Adrenal gland (tissue), 12 donors: ENCODE measurements around the gene PGD. TPM values are rescaled to one million over a fixed set of nuclear protein-coding genes. Genes with fewer than 3 reads are reported as not detected.
"Not testable (repeated sequence)": the region's sequence is repeated elsewhere in the genome, so short reads cannot be mapped to it uniquely, and the experiment has no call there.

ENCODE experiments used
- DNase-seq, 7 donors: peaks; one replicate each; pipeline ENCODE4 v3.0.0-alpha.2; 2019 to 2020
- H3K27ac ChIP-seq, 5 donors: fragments of 200-600 bp; sonication (generic) in 4 of 5; 1 replicate in 3 of 5; 2 replicates in 2 of 5; pipeline versions ENCODE4 v1.5.1 to v1.8.0; 2016 to 2020; ENCODE audit warnings: mild to moderate bottlenecking in 1 of 5
- H3K27me3 ChIP-seq: fragments of 200-600 bp; 2 replicates; pipeline ENCODE4 v1.8.0; 2021
- H3K36me3 ChIP-seq, 2 donors: fragments of 200-600 bp; replicated peaks in 1 of 2; 1 replicate in 1 of 2; 2 replicates in 1 of 2; pipeline versions ENCODE4 v1.5.1 to v1.8.0; 2018 to 2022
- H3K4me1 ChIP-seq, 2 donors: fragments of 200-600 bp; replicated peaks in 1 of 2; 1 replicate in 1 of 2; 2 replicates in 1 of 2; pipeline versions ENCODE4 v1.5.1 to v1.8.0; 2018 to 2021
- H3K4me3 ChIP-seq, 4 donors: fragments of 200-600 bp; sonication (generic) in 3 of 4; one replicate each; pipeline ENCODE4 v1.5.1; 2016 to 2018
- H3K9me3 ChIP-seq, 3 donors: fragments of 200-600 bp; sonication (generic) in 1 of 3; replicated peaks in 1 of 3; 1 replicate in 2 of 3; 2 replicates in 1 of 3; pipeline versions ENCODE4 v1.5.1 to v1.8.0; 2016 to 2021
- CTCF ChIP-seq, 6 experiments: fragments of 450-650 bp in 4 of 6; fragments of 200-600 bp in 2 of 6; sonication (generic) in 1 of 6; IDR thresholded peaks; 1 replicate in 5 of 6; 2 replicates in 1 of 6; pipeline versions ENCODE4 v1.5.1 to v1.8.0; 2016 to 2021; ENCODE audit warnings: antibody characterized with exemption in 6 of 6, mild to moderate bottlenecking in 2 of 6, moderate library complexity in 1 of 6
- POLR2A ChIP-seq, 2 donors: fragments of 450-650 bp; IDR thresholded peaks; one replicate each; pipeline ENCODE4 v1.6.1; 2017; ENCODE audit warnings: antibody characterized with exemption in 2 of 2, mild to moderate bottlenecking in 2 of 2, moderate library complexity in 1 of 2
- WGBS, 4 donors: extraction: QIAGEN DNeasy Blood & Tissue Kit in 2 of 4; methylation state at CpG; one replicate each; pipeline versions ENCODE4 v1.1.5 to v1.1.7; 2013 to 2017; 5-methylcytosine and 5-hydroxymethylcytosine counted together
- intact Hi-C, 2 donors: fragments of 100-400 bp; cut with DNase I; formaldehyde crosslinking; loops; one replicate each; pipeline versions ENCODE4 v1.14.1 to v1.15.0; 2022 to 2023
- polyA plus RNA-seq, 3 donors: library from polyadenylated mRNA; stranded (reverse); fragments of 200-250 nt in 2 of 3; fragments of 350-450 nt in 1 of 3; fragmentation: Illumina TruSeq in 1 of 3; extraction: RNeasy Lipid Tissue Mini Kit (QIAGEN cat#74804) in 1 of 3; gene quantifications; one replicate each; pipeline ENCODE4 v1.2.3, GENCODE V29; 2013 to 2014
- total RNA-seq, 9 donors: library from RNA; depleted of rRNA in 4 of 9; stranded (reverse); fragments of >200 nt in 4 of 9; fragments of 120-200 nt in 1 of 9; fragmentation: NEBNext Ultra II Directional in 1 of 9; extraction: Animal tissue kit (Norgen Biotek cat#: 25700) in 1 of 9; gene quantifications; one replicate each; pipeline versions ENCODE4 v1.1.0 to v1.2.4, GENCODE V29; 2013 to 2023
- donor health status: healthy with polysubstance abuse.
- donor health status: Bipolar disorder and iron deficiency.
- donor health status: DM: yes; HTN: yes; CAD: no.
- donor health status: DM: no; HTN: no; CAD: no.
- donor health status: DM: no; HTN: no; CAD: no.
- donor health status: DM: yes; HTN: yes; CAD: no.

Gene PGD
- total and polyA plus RNA-seq, 12 donors = 32.2 to 170 (median 84.6) TPM

GRCh38 chr1:10377365-10378029, 21.4 kb upstream of the PGD start:
- not testable (repeated sequence) for H3K27me3 ChIP-seq, H3K9me3 ChIP-seq, H3K4me3 ChIP-seq
- WGBS, 4 donors = 18 to 24% (median 22%) methylated on average over 13 to 14 of the region's 14 CpGs
- TF ChIP-seq CTCF (IDR thresholded peaks at IDR 0.05) = peak; percentile 71 to 93 (median 86)
- peak; percentile 71 to 91 (median 80) for DNase-seq
- intact Hi-C loops = loop anchor here (5.0 to 10.0 kb wide), 3 partner anchors 45 to 117 kb away; no protein-coding TSS in a partner anchor
- peak overlapping the region; percentile 59 to 89 (median 80) for H3K27ac ChIP-seq
- peaks cover 9 to 19% of the 10 kb centered on the region in 2 donors for H3K4me1 ChIP-seq
- H3K36me3 ChIP-seq = peaks cover 0 to 45% of the 10 kb centered on the region in 2 donors

- Histone ChIP-seq H3K4me1 (peaks cover 9 to 19% of the 10 kb centered on the region in 2 donors), H3K27ac (peak overlapping the region; percentile 59 to 89 (median 80)), H3K27me3 (no peaks in the 10 kb centered on the region), H3K36me3 (peaks cover 0 to 40% of the 10 kb centered on the region in 2 donors), H3K9me3 (no peaks in the 10 kb centered on the region), H3K4me3 (peak overlapping the region in 1 of 4 donors; percentile 11)
- WGBS, 4 donors = 29 to 46% (median 32%) methylated on average over 14 to 15 of the region's 15 CpGs
- TF ChIP-seq CTCF (IDR thresholded peaks at IDR 0.05) (no peak), POLR2A (IDR thresholded peaks at IDR 0.05) (peak in 1 of 2 donors; percentile 27)
- DNase-seq = peak; percentile 83 to 97 (median 95)
- intact Hi-C loops = loop anchor here (5.0 to 10.0 kb wide), 3 partner anchors 44 to 117 kb away; no protein-coding TSS in a partner anchor
Observed at GRCh38 chr1:10378081-10378841, 20.6 kb upstream of the PGD start.

- Histone ChIP-seq H3K36me3 (peaks cover 0 to 31% of the 10 kb centered on the region in 2 donors), H3K9me3 (no peaks in the 10 kb centered on the region), H3K27ac (peak overlapping the region; percentile 41 to 89 (median 80)), H3K4me1 (peaks cover 9 to 19% of the 10 kb centered on the region in 2 donors), H3K4me3 (no peak overlapping the region), H3K27me3 (no peaks in the 10 kb centered on the region)
- WGBS, 4 donors = 70 to 83% (median 78%) methylated on average over 9 to 10 of the region's 10 CpGs
- TF ChIP-seq POLR2A (IDR thresholded peaks at IDR 0.05) = no peak
- no peak for TF ChIP-seq CTCF (IDR thresholded peaks at IDR 0.05)
- intact Hi-C loops = loop anchor here (5.0 to 10.0 kb wide), 3 partner anchors 43 to 116 kb away; no protein-coding TSS in a partner anchor
- DNase-seq = no peak
Observed at GRCh38 chr1:10379101-10379620, 19.7 kb upstream of the PGD start.

GRCh38 chr1:10379676-10380075, 19.2 kb upstream of the PGD start:
- TF ChIP-seq CTCF (IDR thresholded peaks at IDR 0.05) (no peak), POLR2A (IDR thresholded peaks at IDR 0.05) (no peak)
- WGBS, 4 donors = 94 to 96% (median 95%) methylated on average over 4 to 6 of the region's 6 CpGs
- intact Hi-C loops = loop anchor here (5.0 to 10.0 kb wide), 3 partner anchors 43 to 115 kb away; no protein-coding TSS in a partner anchor

More at GRCh38 chr1:10379676-10380075, 19.2 kb upstream of the PGD start:
- H3K4me3 ChIP-seq = no peak overlapping the region
- H3K36me3 ChIP-seq = peaks cover 0 to 26% of the 10 kb centered on the region in 2 donors
- DNase-seq = no peak
- no peaks in the 10 kb centered on the region for H3K9me3 ChIP-seq
- peaks cover 9 to 19% of the 10 kb centered on the region in 2 donors for H3K4me1 ChIP-seq
- no peaks in the 10 kb centered on the region for H3K27me3 ChIP-seq
- H3K27ac ChIP-seq = peak overlapping the region in 3 of 5 donors; percentile 72 to 89 (median 88)
